B cell (primary cell): ENCODE results near the gene MBNL2.

Experiments
- CTCF ChIP-seq: fragments of 200-600 bp; IDR thresholded peaks from one replicate; pipeline ENCODE4 v1.8.0; 2022; ENCODE audit warnings: antibody characterized with exemption, mild to moderate bottlenecking
- EZH2 ChIP-seq: IDR thresholded peaks from 2 replicates; pipeline ENCODE4 v1.6.1; 2012; ENCODE audit warnings: borderline replicate concordance, low read depth, mild to moderate bottlenecking, moderate library complexity, low read length; ENCODE audit not compliant: insufficient read depth, poor library complexity, severe bottlenecking

- TF ChIP-seq CTCF (no peak), EZH2 (no peak)
These were observed 134.5 kb downstream of the MBNL2 start for GRCh38 chr13:97356592-97356991.
